Suprapubic skin (tissue), 4 donors: ENCODE data around the gene SH3YL1.

Experiments used
- CTCF ChIP-seq, 2 donors: fragments of 200-600 bp in 1 of 2; fragments of 450-650 bp in 1 of 2; sonication (generic) in 1 of 2; IDR thresholded peaks; one replicate each; pipeline ENCODE4 v1.5.1; 2016 to 2019; ENCODE audit warnings: antibody characterized with exemption in 2 of 2, mild to moderate bottlenecking in 1 of 2, moderate library complexity in 1 of 2
- EP300 ChIP-seq: sonication (generic); formaldehyde crosslinking; IDR thresholded peaks from one replicate; pipeline ENCODE4 v1.6.1; 2017; ENCODE audit warnings: antibody characterized with exemption
- POLR2A ChIP-seq, 2 donors: fragments of 450-650 bp; IDR thresholded peaks; one replicate each; pipeline ENCODE4 v1.6.1; 2017; ENCODE audit warnings: antibody characterized with exemption in 2 of 2, mild to moderate bottlenecking in 2 of 2, moderate library complexity in 2 of 2
- POLR2AphosphoS5 ChIP-seq, 3 donors: sonication (generic); formaldehyde crosslinking; IDR thresholded peaks; one replicate each; pipeline ENCODE4 v1.6.1; 2017; ENCODE audit warnings: antibody characterized with exemption in 3 of 3

GRCh38 chr2:269356-270030 is 5.7 kb upstream of the SH3YL1 start:
- TF ChIP-seq CTCF (IDR thresholded peaks at IDR 0.05) (no peak), POLR2A (IDR thresholded peaks at IDR 0.05) (no peak), EP300 (no peak), POLR2AphosphoS5 (IDR thresholded peaks at IDR 0.05) (no peak)
